ENCODE measurements around the gene ADAMTS18. TPM values are rescaled to one million over a fixed set of nuclear protein-coding genes. Genes with fewer than 3 reads are reported as not detected.

ADAMTS18 gene
- total RNA-seq, 1 experiment from 2014 or later = not detected

DNA sequence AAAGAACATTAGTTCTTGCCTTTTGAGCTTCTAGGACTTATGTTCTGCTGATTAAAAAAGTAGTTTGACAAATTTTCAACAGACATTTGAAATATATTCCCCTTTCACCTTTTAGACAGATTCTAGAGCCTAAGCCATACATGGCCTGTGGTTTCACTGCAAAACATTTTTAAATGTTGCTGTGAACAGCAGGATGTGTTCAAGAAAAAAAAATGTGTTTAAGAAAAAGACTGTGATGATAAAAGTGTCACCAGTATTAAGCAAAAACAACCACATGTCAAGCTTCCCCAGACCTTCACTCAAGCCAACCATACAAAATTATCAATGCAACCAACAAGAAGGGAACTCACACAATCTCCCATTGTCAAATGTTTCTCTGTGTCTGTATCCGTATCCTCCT lies 132.2 kb downstream of the ADAMTS18 start:
- DNase-seq (no peak), ATAC-seq (no peak)
- BruUV-seq (replicated peaks) = no TSS peak
- Histone ChIP-seq H2AFZ (ENCODE audit: low read length) (no peak overlapping the region), H3K4me1 (ENCODE audit: insufficient read depth, low read length) (peaks cover 50% of the 10 kb centered on the region), H3K4me3 (ENCODE audit: low read length) (no peak overlapping the region), H3K9ac (ENCODE audit: low read length) (no peak overlapping the region), H3K9me2 (replicated peaks; ENCODE audit: low read length) (no peaks in the 10 kb centered on the region), H3K36me3 (ENCODE audit: low read depth, low read length) (no peaks in the 10 kb centered on the region), H3K27ac (ENCODE audit: low read length) (no peak overlapping the region), H3K79me2 (ENCODE audit: low read length) (no peaks in the 10 kb centered on the region), H3K27me3 (ENCODE audit: low read length) (no peaks in the 10 kb centered on the region), H3K9me3 (ENCODE audit: low read length) (no peaks in the 10 kb centered on the region), H4K20me1 (ENCODE audit: low read length) (no peaks in the 10 kb centered on the region), H3F3A (ENCODE audit: low read length, unreplicated experiment) (peaks cover 4% of the 10 kb centered on the region), H3K4me2 (ENCODE audit: low read length) (no peak overlapping the region)
- POLR2A ChIA-PET (ENCODE audit: unreplicated experiment) = no interaction called here
- TF ChIP-seq, protein P1, sequence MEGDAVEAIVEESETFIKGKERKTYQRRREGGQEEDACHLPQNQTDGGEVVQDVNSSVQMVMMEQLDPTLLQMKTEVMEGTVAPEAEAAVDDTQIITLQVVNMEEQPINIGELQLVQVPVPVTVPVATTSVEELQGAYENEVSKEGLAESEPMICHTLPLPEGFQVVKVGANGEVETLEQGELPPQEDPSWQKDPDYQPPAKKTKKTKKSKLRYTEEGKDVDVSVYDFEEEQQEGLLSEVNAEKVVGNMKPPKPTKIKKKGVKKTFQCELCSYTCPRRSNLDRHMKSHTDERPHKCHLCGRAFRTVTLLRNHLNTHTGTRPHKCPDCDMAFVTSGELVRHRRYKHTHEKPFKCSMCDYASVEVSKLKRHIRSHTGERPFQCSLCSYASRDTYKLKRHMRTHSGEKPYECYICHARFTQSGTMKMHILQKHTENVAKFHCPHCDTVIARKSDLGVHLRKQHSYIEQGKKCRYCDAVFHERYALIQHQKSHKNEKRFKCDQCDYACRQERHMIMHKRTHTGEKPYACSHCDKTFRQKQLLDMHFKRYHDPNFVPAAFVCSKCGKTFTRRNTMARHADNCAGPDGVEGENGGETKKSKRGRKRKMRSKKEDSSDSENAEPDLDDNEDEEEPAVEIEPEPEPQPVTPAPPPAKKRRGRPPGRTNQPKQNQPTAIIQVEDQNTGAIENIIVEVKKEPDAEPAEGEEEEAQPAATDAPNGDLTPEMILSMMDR (conservative IDR thresholded peaks at IDR 0.05; ENCODE audit: low read depth, low read length) = no peak
- no peak for TF ChIP-seq EZH2 (IDR thresholded peaks at IDR 0.05; ENCODE audit: low read length, unreplicated experiment)
- no peak for TF ChIP-seq EZH2phosphoT487 (IDR thresholded peaks at IDR 0.05; ENCODE audit: borderline replicate concordance, low read length)
- intact Hi-C loops (cut with micrococcal nuclease) = no loop called here
- CTCF ChIA-PET = no interaction called here

DNA sequence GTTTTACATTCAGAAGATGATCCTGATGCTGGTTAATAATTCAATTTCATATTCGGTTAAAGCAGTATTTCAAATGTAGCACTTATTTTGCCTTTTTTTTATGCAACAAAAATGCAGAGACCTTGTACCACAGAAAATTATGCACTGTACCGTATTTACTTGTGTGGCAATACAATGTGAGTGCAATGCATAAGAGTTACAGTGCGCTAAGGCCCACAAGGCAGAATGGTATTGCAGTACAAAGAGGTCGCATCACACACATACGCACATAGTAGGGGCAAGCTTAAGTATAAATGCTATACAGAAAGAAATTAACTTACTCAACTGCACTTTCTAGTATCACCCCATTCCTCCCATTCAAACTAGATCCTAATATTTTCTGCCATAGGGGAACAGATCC lies 132.6 kb downstream of the ADAMTS18 start:
- Histone ChIP-seq H3K4me1 (ENCODE audit: insufficient read depth, low read length) (peaks cover 47% of the 10 kb centered on the region), H3K27ac (ENCODE audit: low read length) (no peak overlapping the region), H3K27me3 (ENCODE audit: low read length) (no peaks in the 10 kb centered on the region), H3F3A (ENCODE audit: low read length, unreplicated experiment) (peaks cover 4% of the 10 kb centered on the region), H3K4me3 (ENCODE audit: low read length) (no peak overlapping the region), H3K9ac (ENCODE audit: low read length) (no peak overlapping the region), H3K9me2 (replicated peaks; ENCODE audit: low read length) (no peaks in the 10 kb centered on the region), H2AFZ (ENCODE audit: low read length) (no peak overlapping the region), H3K79me2 (ENCODE audit: low read length) (no peaks in the 10 kb centered on the region), H3K36me3 (ENCODE audit: low read depth, low read length) (no peaks in the 10 kb centered on the region), H3K9me3 (ENCODE audit: low read length) (no peaks in the 10 kb centered on the region), H4K20me1 (ENCODE audit: low read length) (no peaks in the 10 kb centered on the region), H3K4me2 (ENCODE audit: low read length) (no peak overlapping the region)
- intact Hi-C loops (cut with micrococcal nuclease) = no loop called here
- TF ChIP-seq EZH2phosphoT487 (IDR thresholded peaks at IDR 0.05; ENCODE audit: borderline replicate concordance, low read length) (no peak), EZH2 (IDR thresholded peaks at IDR 0.05; ENCODE audit: low read length, unreplicated experiment) (no peak)
- TF ChIP-seq, protein P1 (conservative IDR thresholded peaks at IDR 0.05; ENCODE audit: low read depth, low read length) = no peak
- CTCF ChIA-PET = no interaction called here
- no peak for DNase-seq
- no peak for ATAC-seq
- BruUV-seq (replicated peaks) = no TSS peak
- POLR2A ChIA-PET (ENCODE audit: unreplicated experiment) = no interaction called here

DNA sequence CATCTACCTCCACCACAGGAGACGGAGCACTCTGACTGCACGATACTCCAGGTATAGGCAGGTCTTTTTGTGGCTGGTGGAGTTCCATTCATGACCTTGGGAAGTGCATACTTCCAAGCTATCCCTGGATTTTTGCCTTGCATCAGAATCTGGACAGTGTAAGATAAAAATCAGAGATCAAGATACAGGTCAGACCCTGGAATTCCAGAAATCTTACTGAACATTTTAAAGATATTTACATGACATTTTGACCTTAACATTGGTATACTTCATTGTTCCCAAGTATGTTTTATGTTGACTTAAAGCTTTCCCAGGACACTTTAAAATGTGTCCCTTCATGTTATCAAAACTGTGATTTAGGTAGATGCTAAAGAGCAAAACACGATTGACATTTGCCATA lies 134.6 kb downstream of the ADAMTS18 start:
- Histone ChIP-seq H2AFZ (ENCODE audit: low read length) (no peak overlapping the region), H3K27me3 (ENCODE audit: low read length) (no peaks in the 10 kb centered on the region), H3F3A (ENCODE audit: low read length, unreplicated experiment) (peaks cover 4% of the 10 kb centered on the region), H3K9me2 (replicated peaks; ENCODE audit: low read length) (no peaks in the 10 kb centered on the region), H3K36me3 (ENCODE audit: low read depth, low read length) (no peaks in the 10 kb centered on the region), H3K9ac (ENCODE audit: low read length) (no peak overlapping the region), H3K79me2 (ENCODE audit: low read length) (no peaks in the 10 kb centered on the region), H3K4me2 (ENCODE audit: low read length) (no peak overlapping the region), H4K20me1 (ENCODE audit: low read length) (no peaks in the 10 kb centered on the region), H3K27ac (ENCODE audit: low read length) (no peak overlapping the region), H3K9me3 (ENCODE audit: low read length) (no peaks in the 10 kb centered on the region), H3K4me1 (ENCODE audit: insufficient read depth, low read length) (peaks cover 39% of the 10 kb centered on the region), H3K4me3 (ENCODE audit: low read length) (no peak overlapping the region)
- CTCF ChIA-PET = no interaction called here
- no TSS peak for BruUV-seq (replicated peaks)
- TF ChIP-seq EZH2 (IDR thresholded peaks at IDR 0.05; ENCODE audit: low read length, unreplicated experiment) (no peak), EZH2phosphoT487 (IDR thresholded peaks at IDR 0.05; ENCODE audit: borderline replicate concordance, low read length) (no peak)
- TF ChIP-seq, protein P1 (conservative IDR thresholded peaks at IDR 0.05; ENCODE audit: low read depth, low read length) = no peak
- POLR2A ChIA-PET (ENCODE audit: unreplicated experiment) = no interaction called here
- intact Hi-C loops (cut with micrococcal nuclease) = no loop called here
- ATAC-seq (no peak), DNase-seq (peak; percentile 32)
